Right forelimb (tissue), 1 donor: ENCODE measurements around the gene ABCA7.

ENCODE experiments used
- DNase-seq: peaks from one replicate; pipeline ENCODE4 v3.0.0-alpha.2; 2018

Gene ABCA7

DNA sequence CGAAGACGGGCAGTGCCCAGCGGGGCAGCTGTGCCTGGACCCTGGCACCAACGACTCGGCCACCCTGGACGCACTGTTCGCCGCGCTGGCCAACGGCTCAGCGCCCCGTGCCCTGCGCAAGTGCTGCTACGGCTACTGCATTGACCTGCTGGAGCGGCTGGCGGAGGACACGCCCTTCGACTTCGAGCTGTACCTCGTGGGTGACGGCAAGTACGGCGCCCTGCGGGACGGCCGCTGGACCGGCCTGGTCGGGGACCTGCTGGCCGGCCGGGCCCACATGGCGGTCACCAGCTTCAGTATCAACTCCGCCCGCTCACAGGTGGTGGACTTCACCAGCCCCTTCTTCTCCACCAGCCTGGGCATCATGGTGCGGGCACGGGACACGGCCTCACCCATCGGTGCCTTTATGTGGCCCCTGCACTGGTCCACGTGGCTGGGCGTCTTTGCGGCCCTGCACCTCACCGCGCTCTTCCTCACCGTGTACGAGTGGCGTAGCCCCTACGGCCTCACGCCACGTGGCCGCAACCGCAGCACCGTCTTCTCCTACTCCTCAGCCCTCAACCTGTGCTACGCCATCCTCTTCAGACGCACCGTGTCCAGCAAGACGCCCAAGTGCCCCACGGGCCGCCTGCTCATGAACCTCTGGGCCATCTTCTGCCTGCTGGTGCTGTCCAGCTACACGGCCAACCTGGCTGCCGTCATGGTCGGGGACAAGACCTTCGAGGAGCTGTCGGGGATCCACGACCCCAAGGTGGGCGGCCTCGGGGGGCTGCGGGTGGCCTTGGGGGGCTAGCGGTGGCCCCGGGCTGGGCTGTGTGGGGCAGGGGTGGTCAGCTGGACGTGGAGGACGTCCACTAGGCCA, 34.9 kb upstream of the ABCA7 start:
- no peak for DNase-seq

DNA sequence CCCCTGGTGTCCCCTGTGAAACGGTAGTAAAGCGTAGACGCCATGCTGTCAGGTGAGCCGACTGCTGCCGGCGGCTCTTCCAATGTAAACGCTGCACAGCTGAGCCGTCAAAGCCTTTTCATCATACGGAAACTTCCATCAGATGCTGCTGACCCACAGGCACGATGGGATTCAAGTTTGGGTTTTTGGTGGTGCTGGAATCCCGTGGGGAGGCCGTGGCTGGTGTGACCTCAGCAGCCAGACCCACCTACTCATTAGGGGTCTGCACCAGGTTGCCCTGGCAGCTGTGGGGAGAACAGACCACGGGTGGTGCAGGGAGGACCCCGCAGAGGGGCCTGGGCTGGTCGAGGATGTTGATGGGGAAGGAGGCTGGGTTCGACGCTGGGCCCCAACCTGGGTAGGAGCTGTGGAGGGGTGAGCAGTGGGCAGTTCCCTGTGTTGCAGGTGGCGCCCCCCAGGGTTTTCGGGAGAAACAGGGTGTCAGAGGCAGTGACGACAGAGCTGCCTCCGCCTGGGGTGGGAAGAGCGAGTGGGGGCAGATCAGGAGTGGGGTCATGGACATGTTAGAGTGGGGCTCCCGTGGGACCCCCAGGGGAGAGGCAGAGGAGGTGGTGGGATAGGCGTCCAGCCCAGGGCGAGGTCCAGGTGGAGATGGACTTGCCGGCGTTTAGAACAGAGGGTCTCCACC, 33.1 kb upstream of the ABCA7 start:
- DNase-seq = no peak

DNA sequence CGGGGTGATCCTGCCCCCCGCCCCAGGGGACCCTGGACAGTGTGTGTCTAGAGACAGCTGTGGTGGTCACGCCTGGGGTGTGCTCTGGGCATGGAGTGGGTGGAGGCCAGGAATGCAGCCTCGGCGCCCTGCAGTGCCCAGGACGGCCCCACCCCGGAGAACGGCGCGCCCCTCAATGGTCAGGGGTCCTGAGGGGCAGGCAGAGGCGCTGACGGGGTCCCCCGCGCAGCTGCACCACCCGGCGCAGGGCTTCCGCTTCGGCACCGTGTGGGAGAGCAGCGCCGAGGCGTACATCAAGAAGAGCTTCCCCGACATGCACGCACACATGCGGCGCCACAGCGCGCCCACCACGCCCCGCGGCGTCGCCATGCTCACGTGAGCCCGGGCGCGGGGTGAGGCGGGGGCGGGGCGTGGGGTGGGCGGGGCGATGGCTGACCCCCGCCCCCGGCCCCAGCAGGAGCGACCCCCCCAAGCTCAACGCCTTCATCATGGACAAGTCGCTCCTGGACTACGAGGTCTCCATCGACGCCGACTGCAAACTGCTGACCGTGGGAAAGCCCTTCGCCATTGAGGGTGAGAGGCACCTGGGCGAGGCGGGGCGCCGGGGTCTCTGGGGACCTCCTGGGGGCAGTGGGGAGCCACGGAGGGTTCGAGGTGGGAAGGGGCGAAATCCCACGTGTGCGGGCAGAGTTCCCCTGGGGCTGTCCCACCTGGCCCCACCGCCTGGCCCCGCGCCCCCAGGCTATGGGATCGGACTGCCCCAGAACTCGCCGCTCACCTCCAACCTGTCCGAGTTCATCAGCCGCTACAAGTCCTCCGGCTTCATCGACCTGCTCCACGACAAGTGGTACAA, 32.3 kb upstream of the ABCA7 start:
- DNase-seq = no peak

DNA sequence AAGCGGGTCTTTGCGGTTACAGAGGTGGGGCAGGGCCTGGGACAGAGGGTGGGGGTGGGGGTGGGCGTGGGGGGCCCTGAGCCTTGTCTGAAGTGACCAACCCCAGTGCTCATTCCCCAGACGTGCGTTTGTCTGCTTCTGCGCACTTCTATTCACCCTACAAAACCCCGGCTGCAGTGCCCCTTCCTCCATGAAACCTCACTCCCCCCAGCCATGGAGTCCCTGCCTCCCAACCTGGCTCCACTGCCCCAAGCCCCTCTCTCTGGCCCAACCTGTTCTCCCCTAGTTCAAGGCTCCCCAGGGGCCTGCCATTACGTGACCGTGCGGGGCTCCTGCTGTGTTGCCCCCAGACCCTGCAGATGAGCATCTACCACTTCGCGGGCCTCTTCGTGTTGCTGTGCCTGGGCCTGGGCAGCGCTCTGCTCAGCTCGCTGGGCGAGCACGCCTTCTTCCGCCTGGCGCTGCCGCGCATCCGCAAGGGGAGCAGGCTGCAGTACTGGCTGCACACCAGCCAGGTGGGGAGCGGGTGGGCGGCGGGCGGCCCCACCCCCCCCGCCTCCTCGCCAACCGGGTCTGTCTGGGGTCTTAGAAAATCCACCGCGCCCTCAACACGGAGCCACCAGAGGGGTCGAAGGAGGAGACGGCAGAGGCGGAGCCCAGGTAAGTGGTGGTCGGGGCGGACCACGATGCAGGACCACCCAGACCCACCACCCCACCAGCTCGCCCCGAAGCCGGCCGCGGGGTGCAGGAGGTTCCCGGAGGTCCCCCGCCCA, 31.5 kb upstream of the ABCA7 start:
- no peak for DNase-seq

DNA sequence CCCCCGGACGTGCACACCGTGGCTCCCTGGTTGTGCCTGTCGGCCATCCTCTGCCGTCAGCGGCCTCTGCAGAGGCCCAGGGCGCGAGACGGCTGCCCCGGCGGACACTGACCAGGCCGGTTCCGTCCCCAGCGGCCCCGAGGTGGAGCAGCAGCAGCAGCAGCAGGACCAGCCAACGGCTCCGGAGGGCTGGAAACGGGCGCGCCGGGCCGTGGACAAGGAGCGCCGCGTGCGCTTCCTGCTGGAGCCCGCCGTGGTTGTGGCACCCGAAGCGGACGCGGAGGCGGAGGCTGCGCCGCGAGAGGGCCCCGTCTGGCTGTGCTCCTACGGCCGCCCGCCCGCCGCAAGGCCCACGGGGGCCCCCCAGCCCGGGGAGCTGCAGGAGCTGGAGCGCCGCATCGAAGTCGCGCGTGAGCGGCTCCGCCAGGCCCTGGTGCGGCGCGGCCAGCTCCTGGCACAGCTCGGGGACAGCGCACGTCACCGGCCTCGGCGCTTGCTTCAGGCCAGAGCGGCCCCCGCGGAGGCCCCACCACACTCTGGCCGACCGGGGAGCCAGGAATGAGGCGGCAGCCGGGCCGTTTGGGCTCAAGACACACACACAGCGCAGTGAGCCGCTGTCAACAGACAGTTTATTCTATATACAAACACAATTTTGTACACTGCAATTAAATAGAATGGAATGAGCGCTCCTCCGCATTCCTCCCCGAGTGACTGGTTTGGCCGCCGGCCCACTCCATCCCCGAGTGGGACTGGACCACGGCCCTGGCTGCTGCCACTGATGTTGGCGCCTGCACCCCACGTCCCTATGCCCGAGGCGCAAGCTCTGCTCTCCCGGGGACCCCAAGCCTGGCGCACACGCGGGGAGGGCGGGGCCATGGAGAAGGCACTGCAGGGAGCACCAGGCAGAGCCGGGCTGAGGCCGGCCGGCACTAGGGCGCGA, 30.6 kb upstream of the ABCA7 start:
- no peak for DNase-seq

DNA sequence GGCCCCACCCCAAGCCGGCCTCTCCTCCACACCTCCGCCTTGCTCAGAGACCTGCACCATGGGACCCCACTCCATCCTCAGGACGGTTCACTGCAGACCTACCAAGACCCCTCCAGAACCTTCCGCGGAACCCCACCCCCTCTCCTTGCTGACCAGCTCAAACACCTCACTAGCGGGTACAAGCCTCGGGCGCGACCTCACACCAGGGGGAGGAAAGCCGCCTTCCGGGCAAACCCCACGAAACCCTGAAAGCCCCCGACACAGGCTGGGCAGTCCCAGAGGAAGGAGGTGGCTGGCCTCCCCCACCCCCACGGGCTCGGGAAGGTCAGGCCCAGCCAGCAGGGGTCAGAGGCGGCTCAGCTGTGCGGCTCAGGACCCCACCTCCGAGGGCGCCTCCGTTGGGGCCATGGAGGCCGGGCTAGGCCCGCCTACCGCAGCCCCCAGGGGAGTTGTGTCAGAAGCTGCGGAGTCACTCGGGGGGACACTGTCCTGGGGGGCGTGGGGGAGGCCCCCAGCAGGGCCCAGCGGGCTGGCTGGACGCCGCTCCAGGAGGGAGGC, 29.8 kb upstream of the ABCA7 start:
- no peak for DNase-seq

DNA sequence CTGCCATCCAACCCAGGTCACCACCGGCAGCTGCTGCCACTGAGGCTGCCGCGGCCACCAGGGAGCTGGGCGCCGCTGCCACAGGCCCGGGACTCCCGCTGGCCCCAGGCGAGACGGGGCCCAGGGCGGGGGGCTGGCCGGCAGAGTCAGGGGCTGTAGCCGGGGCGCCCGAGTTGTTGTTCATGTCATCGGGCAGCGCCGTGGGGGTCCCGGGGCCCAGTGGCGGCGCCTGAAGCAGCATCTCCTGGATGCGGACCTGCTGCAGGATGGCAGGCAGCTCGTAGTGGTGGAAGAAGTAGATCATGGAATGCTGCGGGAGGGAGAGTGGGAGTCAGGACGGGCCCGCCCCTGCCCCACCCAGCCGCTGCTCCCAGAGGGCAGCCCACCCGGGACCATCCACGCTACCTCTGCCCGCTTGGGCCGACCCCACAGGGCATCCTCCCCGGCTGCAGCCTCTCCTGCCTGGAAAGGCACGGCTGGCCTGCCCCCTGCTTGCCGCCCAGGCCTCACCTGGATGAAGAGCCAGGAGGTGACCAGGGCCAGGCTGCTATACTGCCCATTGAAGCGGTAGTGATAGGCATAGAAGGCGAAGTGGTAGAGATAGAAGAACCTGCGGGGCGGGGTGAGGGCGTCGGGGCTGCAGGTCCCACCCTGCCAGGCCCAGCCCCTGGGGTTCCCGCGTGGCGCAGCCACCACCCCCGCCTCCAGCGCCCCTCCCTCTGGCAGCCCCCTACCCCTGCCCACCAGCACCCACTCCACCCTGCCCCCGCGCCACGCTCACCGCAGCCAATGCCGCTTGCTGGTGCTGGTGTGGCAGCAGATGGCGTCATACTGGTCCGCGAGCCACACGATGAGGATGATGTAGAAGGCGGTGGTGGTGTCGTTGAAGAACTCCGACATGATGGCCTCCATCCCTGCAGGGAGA, 29.1 kb upstream of the ABCA7 start:
- no peak for DNase-seq

DNA sequence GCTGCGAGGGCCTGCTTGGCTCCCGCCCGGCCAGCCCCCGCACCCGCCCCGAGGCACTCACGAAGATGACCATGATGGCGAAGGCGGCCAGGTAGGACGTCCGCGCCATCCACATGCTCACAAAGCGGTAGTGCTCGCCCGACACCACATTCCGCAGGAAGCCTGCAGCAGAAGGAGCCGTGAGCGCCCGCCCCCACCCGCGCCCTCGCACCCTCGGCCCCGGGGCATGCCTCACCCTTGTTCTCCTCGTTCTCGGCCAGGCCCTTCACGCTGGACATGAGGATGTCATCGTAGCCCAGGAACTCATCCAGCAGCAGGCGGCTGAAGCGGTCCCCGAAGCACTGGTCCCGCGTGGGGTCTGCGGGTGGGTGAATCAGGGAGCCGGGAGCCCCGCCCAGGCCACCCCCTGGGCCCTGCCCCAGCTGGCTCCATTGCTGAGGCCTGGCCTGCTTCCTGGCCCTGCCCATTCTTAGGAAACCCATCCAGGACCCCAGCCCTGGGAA, 28.0 kb upstream of the ABCA7 start:
- no peak for DNase-seq

DNA sequence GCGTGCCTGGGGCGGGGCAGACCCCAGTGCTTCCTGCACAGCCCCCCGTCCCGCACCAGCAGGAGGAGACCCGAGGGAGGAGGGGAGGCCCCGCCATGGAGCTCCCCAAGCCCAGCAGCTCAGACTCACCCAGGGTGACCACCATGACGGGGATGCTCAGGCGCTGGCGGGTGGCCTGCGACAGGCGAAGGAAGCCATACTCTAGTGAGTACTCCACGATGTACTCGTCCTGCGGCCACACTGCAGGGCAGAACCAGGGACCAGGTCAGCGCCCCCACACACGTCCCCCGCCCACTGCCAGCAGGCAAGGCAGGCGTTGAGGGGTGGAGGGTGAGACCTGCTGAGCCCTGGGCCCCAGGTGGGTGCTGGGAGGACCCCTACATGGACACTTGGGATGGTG, 27.6 kb upstream of the ABCA7 start:
- DNase-seq = no peak

DNA sequence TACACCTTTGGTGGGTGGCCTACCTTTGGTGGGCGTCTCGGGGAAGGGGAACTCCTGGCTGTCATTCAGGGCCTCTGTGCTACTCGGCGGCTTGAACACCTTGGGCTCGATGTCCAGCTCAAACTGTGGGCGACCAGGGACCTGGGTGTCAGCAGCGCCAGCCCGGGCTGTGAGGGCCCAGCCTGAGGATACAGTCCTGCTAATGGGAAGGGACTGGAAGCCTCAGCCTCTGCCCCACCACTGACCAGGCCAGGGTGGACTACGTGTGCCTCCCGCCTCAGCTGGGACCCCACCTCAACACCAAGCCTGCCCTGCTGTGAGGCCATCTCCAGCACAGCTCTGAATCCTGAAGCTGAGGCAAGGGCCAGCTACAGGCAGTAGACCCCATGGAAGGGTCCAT, 26.7 kb upstream of the ABCA7 start:
- no peak for DNase-seq

DNA sequence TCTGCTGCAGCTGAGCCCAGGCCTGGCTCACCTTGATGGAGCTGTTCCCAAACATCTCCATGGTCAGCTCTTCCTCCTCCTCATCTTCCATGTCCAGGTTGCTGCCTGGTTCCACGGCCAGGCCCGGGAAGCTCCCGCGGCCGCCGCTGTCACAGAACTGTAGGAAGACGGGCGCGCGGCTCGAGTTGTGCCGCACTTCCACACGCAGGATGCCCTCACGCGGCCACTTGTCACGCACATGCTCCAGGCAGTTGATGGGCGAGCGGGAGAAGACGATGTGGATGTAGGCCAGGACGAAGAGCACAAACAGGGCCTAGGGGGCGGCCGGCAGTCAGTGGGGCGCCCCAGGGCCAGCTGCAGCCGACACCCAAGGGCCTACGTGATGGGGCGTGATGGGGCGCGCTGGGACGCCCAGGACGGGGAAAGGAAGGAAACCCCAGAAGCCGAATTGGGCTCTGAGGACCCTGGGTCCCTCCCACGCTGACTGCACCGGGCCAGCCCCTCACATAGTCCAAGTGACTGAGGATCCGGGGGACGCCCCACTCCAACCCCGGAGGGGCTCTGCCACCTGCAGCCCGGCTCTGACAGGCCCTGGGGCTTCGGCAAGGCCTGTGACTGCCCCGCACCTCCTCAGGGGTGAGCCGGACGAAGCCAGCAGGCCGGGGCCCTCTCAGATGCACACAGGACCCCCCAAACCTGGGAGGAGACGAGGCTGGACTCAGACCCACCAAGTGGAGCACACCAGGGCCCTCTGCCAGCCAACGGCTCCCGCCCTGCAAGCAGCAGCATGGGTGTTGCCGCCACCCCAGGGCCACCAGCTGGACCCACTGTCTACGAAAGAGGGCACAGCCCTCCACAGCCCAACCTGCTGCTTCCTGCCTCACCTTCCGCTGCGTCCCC, 25.5 kb upstream of the ABCA7 start:
- no peak for DNase-seq

DNA sequence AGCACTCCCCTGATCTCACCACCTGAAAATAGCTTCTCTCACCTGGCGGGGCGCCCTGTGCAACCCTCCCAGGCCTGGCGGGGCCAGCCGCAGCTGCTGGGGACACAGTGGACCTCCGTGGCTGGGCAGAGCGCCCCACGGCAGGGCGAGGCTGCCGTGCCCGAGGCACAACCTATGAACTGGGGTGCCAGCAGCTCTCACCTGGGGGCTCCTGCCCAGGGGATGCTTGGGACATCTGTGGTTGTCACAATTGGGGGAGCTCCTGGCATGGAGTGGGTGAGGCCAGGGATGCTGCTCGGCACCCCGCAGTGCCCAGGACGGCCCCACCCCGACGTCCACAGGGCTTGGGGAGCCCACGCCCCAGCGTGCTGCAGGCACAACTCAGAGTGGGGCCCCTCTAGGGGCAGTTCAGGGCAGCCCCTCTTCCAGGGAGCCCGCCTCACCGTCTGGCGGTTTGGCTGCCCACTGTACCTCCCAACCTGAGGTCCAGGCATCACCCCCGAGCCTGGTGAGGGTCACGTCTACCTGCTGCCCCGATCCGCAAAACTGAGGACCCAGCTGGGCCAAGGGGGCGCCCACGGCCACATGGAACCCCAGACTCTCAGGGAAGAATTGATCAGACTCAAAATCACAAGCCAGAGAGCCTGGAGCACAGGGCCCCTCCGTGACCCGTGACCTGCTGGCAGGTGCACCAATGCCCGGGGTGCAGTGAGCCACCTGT, 24.7 kb upstream of the ABCA7 start:
- no peak for DNase-seq

DNA sequence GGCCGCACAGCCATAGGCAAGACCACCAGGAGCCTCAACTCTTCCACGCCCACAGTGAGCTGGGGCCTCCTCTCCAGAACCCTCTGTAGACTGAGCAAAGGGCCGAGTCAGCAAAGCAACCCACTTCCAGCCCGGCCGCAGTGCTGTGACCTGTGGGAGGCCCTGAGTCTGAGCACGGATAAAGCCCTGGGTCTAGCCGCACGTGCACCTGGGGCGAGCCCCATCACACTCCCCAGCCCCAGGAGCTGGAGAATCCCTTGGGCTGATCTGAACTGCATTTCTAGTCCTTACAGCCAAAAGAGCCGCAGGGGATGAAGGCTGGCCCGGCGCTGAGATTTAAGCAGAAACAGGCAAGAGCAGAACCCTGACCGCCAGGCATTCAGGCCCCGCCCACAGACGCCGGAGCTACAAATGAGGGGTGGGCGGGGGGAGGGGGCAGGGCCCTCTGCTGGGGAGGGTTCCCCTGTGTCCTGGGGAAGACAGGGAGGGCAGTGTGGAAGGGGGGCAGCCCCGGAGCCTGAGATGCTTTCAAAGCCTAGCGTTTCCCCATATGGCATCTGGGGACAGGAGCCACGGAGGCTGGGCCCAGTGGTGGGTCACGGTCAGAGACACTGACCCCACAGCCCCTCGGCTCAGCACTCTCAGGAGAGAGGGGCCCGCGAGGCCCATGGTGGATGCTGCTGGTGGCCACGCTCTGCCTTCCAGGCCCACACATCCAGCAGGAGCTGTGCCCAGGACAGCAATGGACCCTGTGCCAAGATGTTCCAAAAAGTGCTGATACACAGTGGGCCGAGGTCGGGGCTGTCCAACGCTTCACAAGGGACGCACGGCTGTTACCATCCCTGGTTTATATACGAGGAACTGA, 23.9 kb upstream of the ABCA7 start:
- no peak for DNase-seq

DNA sequence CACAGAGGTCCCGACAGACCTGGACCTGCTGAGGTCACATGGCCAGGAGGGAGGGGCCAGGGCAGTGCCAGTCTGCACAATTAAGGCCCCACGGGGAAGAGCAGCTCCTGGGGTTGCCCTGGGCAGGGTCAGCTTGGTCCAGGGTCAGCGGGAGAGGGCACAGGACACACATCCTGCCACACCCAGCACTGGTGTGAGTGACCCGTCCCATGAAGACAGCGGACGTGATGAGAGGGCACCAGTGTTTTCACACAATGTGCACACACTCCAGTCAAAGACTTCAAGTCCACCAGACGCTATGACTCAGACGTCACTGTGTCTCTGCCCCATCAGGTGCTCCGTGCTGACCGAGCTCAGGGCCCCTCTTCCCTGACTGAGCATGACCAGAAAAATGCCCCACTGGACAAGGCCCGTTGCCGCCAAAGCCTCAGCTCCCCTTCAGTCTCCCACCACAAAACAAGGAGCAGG, 23.2 kb upstream of the ABCA7 start:
- DNase-seq = no peak

DNA sequence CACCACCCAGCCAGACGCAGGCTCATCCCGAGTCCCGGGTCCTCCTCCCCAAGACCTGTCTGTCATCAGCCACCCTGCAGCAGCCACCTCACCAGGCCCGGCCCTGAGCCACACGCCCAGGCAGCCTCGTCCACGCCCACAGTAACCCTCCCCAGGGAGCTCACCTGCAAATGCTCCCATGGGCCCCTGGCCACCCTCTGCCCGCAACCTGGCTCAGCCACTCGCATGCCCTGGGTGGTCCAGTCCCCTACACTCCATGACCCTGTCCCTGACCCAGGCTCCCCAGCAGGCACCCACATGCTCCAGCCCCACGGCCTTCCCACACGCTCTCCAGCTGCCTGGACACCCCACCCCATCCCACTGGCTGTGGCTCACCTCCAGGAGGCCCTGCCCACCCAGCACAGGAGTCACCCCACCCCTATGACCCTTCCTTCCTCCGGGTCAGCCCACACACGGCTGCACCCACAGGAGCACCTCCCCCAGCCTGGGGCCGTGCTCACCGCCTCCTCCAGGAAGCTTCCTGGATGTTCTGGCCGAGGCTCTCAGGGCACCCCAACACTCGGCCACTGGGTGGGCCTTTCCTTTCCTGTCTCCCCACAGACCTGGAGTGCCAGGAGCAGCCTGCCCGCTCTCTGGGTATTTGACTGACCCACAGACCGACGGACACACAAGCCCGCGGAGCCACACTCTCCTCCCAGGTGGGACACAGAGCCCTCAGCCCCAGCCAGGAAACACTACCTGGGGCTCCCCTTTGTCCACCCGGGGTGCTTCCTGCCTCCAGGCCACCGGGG, 22.6 kb upstream of the ABCA7 start:
- DNase-seq = no peak

DNA sequence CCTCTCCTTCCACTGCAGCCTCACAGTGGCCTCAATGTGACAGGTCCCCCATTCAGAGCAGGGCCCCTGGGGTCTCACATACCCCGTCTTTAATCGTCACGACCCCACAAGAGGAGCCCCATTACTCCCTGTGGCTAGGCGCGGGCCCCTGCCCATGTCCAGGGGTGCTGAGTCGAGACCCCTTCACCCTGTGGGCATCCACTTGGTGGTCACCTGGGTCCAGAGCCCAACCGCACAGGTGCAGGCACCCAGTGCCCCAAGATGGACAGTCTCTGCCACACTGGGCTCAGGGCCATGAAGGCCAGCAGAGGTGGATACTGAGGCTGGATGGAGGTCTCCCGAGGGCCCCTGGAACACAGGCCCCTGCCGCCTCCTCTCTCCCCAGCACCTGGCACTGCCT, 22.0 kb upstream of the ABCA7 start:
- no peak for DNase-seq
